Activated CD8-positive, alpha-beta T cell treated with anti-CD3 and anti-CD28 coated beads for 36 hours (primary cell): Measurements from ENCODE around the gene UBE2J1. TPM values are rescaled to one million over a fixed set of nuclear protein-coding genes. Genes with fewer than 3 reads are reported as not detected.
A peak's percentile ranks its signal among the peaks of the same experiment; 100 is the strongest.

Experiments used
- ATAC-seq: fragments of 200-7000 bp; cut with Tn5 transposase; one replicate; pipeline ENCODE4 v1.10.0; 2021; ENCODE audit warnings: mild to moderate bottlenecking, moderate library complexity
- CTCF ChIA-PET: fragments of 350-600 bp; sonication (Branson Sonifier 250); formaldehyde crosslinking; loops from one replicate; lab custom pipeline; 2021; ENCODE audit warnings: antibody characterized with exemption; lab: Charles Lee
- POLR2A ChIA-PET: fragments of 350-600 bp; sonication (Branson Sonifier 250); formaldehyde crosslinking; loops from one replicate; lab custom pipeline; 2021; ENCODE audit warnings: antibody characterized with exemption; lab: Charles Lee
- DNase-seq: peaks from one replicate; pipeline ENCODE4 v3.0.0-alpha.2; 2020
- H3K27ac Mint-ChIP-seq: one replicate; pipeline ENCODE4 v1.8.0; 2021; ENCODE audit warnings: mild to moderate bottlenecking, mixed read lengths
- H3K27me3 Mint-ChIP-seq: one replicate; pipeline ENCODE4 v1.8.0; 2021; ENCODE audit warnings: mixed read lengths
- H3K36me3 Mint-ChIP-seq: one replicate; pipeline ENCODE4 v1.8.0; 2021; ENCODE audit warnings: low read depth, mixed read lengths
- H3K4me1 Mint-ChIP-seq: one replicate; pipeline ENCODE4 v1.8.0; 2021; ENCODE audit warnings: low read depth, mixed read lengths
- H3K4me3 Mint-ChIP-seq: one replicate; pipeline ENCODE4 v1.8.0; 2021; ENCODE audit warnings: mild to moderate bottlenecking, moderate library complexity, mixed read lengths
- H3K9me3 Mint-ChIP-seq: one replicate; pipeline ENCODE4 v1.8.0; 2021; ENCODE audit warnings: mixed read lengths
- CTCF ChIP-seq: fragments of 200-600 bp; IDR thresholded peaks from one replicate; pipeline ENCODE4 v1.8.0; 2022; ENCODE audit warnings: antibody characterized with exemption, mild to moderate bottlenecking
- intact Hi-C: fragments of 100-400 bp; cut with micrococcal nuclease; formaldehyde crosslinking; loops from one replicate; pipeline ENCODE4 v1.10.0; 2022
- total RNA-seq, 2 experiments: library from RNA; stranded (reverse); gene quantifications; one replicate each; pipeline ENCODE4 v1.2.3, GENCODE V29; 2021

Gene UBE2J1
- total RNA-seq, 2 experiments from 2014 or later = 23.2 to 24.6 TPM

GRCh38 chr6:89286516-89286915 is 66.0 kb downstream of the UBE2J1 start:
- no peak for ATAC-seq
- no peak overlapping the region for H3K4me3 Mint-ChIP-seq

DNA sequence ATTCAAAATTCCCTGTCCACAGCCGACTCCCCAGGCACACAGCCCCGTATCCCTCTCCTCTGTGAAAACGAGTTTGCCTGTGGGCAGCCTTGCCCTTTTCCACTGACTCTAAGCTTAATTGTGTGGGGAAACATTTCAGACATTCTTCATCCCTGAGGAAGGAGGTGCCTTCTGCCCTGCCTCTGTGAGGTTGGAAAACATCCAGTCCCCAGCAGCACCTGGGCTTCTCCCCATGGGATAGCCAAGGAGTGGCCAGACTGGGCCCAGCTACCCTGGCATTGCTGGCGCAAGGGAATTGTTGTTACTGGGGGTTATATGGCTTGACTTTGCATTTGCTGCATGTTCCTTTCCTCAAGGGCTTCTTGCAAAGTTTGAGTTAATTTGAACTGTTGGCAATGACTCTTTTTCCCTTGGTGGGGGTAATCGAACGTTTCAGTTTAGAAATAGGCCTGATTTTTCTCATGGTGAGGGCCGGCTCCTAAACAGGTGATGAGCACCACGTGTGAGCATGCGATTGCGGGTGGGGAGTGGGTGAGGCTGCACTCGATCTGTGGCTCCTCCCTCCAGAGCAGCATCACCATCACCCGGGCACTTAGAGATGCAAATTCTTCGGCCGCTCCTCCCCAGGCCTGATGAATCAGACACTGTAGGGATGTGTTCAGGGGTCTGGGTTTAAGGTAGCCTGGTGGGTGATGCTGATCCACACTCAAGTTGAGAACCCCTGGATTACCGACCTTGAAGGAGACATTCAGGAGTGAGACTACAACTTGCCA is 67.4 kb downstream of the UBE2J1 start:
- peaks cover 2% of the 10 kb centered on the region for H3K4me1 Mint-ChIP-seq
- no peaks in the 10 kb centered on the region for H3K36me3 Mint-ChIP-seq
- POLR2A ChIA-PET = interaction anchor here (0.6 kb wide), 1 partner anchor 204 kb away, joined by 3 read pairs; no protein-coding TSS in a partner anchor
- H3K27ac Mint-ChIP-seq = no peak overlapping the region
- no peaks in the 10 kb centered on the region for H3K27me3 Mint-ChIP-seq
- ATAC-seq (no peak), DNase-seq (no peak)
- intact Hi-C loops = no loop called here
- CTCF ChIA-PET = no interaction called here
- no peaks in the 10 kb centered on the region for H3K9me3 Mint-ChIP-seq
- H3K4me3 Mint-ChIP-seq = no peak overlapping the region
- no peak for TF ChIP-seq CTCF

More at GRCh38 chr6:89286516-89286915, 66.0 kb downstream of the UBE2J1 start:
- no peaks in the 10 kb centered on the region for H3K9me3 Mint-ChIP-seq
- no peaks in the 10 kb centered on the region for H3K27me3 Mint-ChIP-seq
- no peak for DNase-seq
- H3K27ac Mint-ChIP-seq = no peak overlapping the region
- H3K36me3 Mint-ChIP-seq = no peaks in the 10 kb centered on the region
- CTCF ChIA-PET = no interaction called here
- H3K4me1 Mint-ChIP-seq = peaks cover 2% of the 10 kb centered on the region
- intact Hi-C loops = no loop called here
- POLR2A ChIA-PET = no interaction called here
- TF ChIP-seq CTCF = no peak

GRCh38 chr6:89284081-89284480 is 68.4 kb downstream of the UBE2J1 start:
- ChIA-PET POLR2A (no interaction called here), CTCF (interaction anchor here (3.6 kb wide), 1 partner anchor 15 kb away, joined by 20 read pairs; no protein-coding TSS in a partner anchor)
- Mint-ChIP-seq H3K4me1 (peaks cover 2% of the 10 kb centered on the region), H3K27me3 (no peaks in the 10 kb centered on the region), H3K36me3 (no peaks in the 10 kb centered on the region), H3K4me3 (no peak overlapping the region), H3K27ac (no peak overlapping the region), H3K9me3 (no peaks in the 10 kb centered on the region)
- no peak for DNase-seq
- no peak for ATAC-seq
- no peak for TF ChIP-seq CTCF
- intact Hi-C loops = no loop called here

DNA sequence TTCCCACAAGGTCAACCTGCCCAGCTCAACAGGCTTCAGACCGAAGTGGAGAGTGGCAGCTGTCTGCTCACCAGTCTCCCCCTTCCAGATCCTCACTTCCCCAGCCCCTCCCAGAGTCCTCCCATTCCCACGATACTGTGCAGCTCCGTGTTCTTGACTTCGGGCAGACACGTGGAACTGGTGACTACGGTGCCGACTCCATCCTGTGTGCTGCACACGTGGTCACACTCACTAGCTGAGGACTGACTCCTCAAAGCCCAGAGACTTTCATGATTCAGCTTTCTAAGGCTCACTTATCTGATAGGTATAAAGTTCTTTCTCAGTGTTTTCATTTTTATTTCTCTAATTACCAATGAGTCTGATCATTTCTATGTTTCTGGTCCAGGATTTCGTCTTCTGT is 69.8 kb downstream of the UBE2J1 start:
- no peak for ATAC-seq
- no peak for TF ChIP-seq CTCF
- CTCF ChIA-PET = interaction anchor here (1.3 to 3.6 kb wide), 4 partner anchors 13 to 89 kb away, joined by 3 to 20 read pairs (median 5); no protein-coding TSS in a partner anchor
- no peaks in the 10 kb centered on the region for H3K9me3 Mint-ChIP-seq
- no peaks in the 10 kb centered on the region for H3K27me3 Mint-ChIP-seq
- peaks cover under 1% of the 10 kb centered on the region for H3K4me1 Mint-ChIP-seq
- POLR2A ChIA-PET = no interaction called here
- no peak overlapping the region for H3K4me3 Mint-ChIP-seq
- H3K27ac Mint-ChIP-seq = no peak overlapping the region
- intact Hi-C loops = no loop called here
- no peak for DNase-seq
- no peaks in the 10 kb centered on the region for H3K36me3 Mint-ChIP-seq

DNA sequence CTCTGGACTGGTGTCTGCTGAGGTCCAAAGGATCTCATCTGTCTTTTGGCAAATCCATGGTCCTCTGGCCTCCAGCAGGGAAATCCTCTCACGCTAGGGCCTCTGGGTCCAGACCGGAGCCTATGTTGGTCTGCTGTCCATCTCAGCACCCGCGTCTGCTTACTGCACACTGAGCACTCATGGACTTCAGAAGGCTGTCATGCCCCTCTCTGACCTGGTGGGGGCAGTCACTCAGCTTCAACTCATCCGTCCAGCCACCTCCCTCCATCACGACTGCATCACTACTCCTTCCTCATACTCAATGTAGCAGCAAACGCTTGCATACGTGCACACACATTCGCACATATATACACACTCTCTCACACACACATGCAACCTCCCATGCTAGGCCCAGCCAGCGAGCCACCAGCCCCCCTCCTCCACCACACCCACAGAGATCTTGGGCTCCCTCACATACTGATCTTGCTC is 70.7 kb downstream of the UBE2J1 start:
- POLR2A ChIA-PET = no interaction called here
- Mint-ChIP-seq H3K27ac (no peak overlapping the region), H3K4me3 (no peak overlapping the region), H3K36me3 (no peaks in the 10 kb centered on the region), H3K27me3 (no peaks in the 10 kb centered on the region), H3K9me3 (no peaks in the 10 kb centered on the region), H3K4me1 (no peaks in the 10 kb centered on the region)
- TF ChIP-seq CTCF = peak; percentile 64
- peak; percentile 65 for DNase-seq
- peak; percentile 98 for ATAC-seq
- intact Hi-C loops = no loop called here
- CTCF ChIA-PET = interaction anchor here (1.0 to 3.6 kb wide), 8 partner anchors 10 to 90 kb away, joined by 3 to 20 read pairs (median 4); no protein-coding TSS in a partner anchor
